SK-N-SH treated with all-trans-retinoic acid at 6 μM for 48 hours (cell line): Measurements from ENCODE around the gene ADD3.

Experiments used
- ATAC-seq: fragments of 200-7000 bp; cut with Tn5 transposase; 3 replicates; pipeline ENCODE4 v1.9.1; 2020; ENCODE audit warnings: mild to moderate bottlenecking, moderate library complexity
- BACH2 ChIP-seq: fragments of 250-450 bp; sonication (Bioruptor Pico); IDR thresholded peaks from 2 replicates; pipeline ENCODE4 v1.9.0; 2021; ENCODE audit warnings: mild to moderate bottlenecking, borderline replicate concordance
- CSDC2 ChIP-seq: fragments of 250-450 bp; sonication (Bioruptor Pico); IDR thresholded peaks from 2 replicates; pipeline ENCODE4 v1.5.0; 2020; ENCODE audit warnings: mild to moderate bottlenecking, moderate library complexity
- ESRRG ChIP-seq: fragments of 250-450 bp; sonication (Bioruptor Pico); IDR thresholded peaks from 2 replicates; pipeline ENCODE4 v1.6.1; 2021; ENCODE audit warnings: mild to moderate bottlenecking
- GLIS3 ChIP-seq: fragments of 250-450 bp; sonication (Bioruptor Pico); IDR thresholded peaks from 2 replicates; pipeline ENCODE4 v1.5.0; 2020; ENCODE audit warnings: mild to moderate bottlenecking, moderate library complexity
- ISL1 ChIP-seq: fragments of 250-450 bp; sonication (Bioruptor Pico); IDR thresholded peaks from 2 replicates; pipeline ENCODE4 v2.1.2; 2022; ENCODE audit warnings: mild to moderate bottlenecking, moderate library complexity
- PPARA ChIP-seq: fragments of 250-450 bp; sonication (Bioruptor Pico); IDR thresholded peaks from 2 replicates; pipeline ENCODE4 v1.5.0; 2020; ENCODE audit warnings: mild to moderate bottlenecking, borderline replicate concordance
- RARB ChIP-seq: fragments of 250-450 bp; sonication (Bioruptor Pico); IDR thresholded peaks from 2 replicates; pipeline ENCODE4 v1.8.0; 2021; ENCODE audit warnings: mild to moderate bottlenecking, moderate library complexity
- TCF4 ChIP-seq: fragments of 250-450 bp; sonication (Bioruptor Pico); IDR thresholded peaks from 2 replicates; pipeline ENCODE4 v1.8.0; 2021; ENCODE audit warnings: mild to moderate bottlenecking, moderate library complexity, borderline replicate concordance
- ZC3H10 ChIP-seq: fragments of 250-450 bp; sonication (Bioruptor Pico); IDR thresholded peaks from 2 replicates; pipeline ENCODE4 v1.5.1; 2021; ENCODE audit warnings: mild to moderate bottlenecking, moderate library complexity
- ZFP3 ChIP-seq: fragments of 250-450 bp; sonication (Bioruptor Pico); IDR thresholded peaks from 2 replicates; pipeline ENCODE4 v1.5.0; 2020; ENCODE audit warnings: mild to moderate bottlenecking, moderate library complexity
- ZFP30 ChIP-seq: fragments of 450-650 bp; formaldehyde crosslinking; IDR thresholded peaks from 2 replicates; pipeline ENCODE4 v1.5.0; 2022; ENCODE audit warnings: mild to moderate bottlenecking, moderate library complexity
- ZNF70 ChIP-seq: fragments of 450-650 bp; formaldehyde crosslinking; IDR thresholded peaks from 2 replicates; pipeline ENCODE4 v1.5.0; 2020; ENCODE audit warnings: mild to moderate bottlenecking, moderate library complexity
- ZNF8 ChIP-seq: fragments of 450-650 bp; formaldehyde crosslinking; IDR thresholded peaks from 2 replicates; pipeline ENCODE4 v1.5.0; 2020; ENCODE audit warnings: mild to moderate bottlenecking, moderate library complexity
- TF ChIP-seq, protein P1 (sequence below): fragments of 250-450 bp; sonication (Bioruptor Pico); IDR thresholded peaks from 2 replicates; pipeline ENCODE4 v1.5.1; 2020; ENCODE audit warnings: low read depth, mild to moderate bottlenecking, moderate library complexity
- TF ChIP-seq, protein P2 (sequence below): fragments of 250-450 bp; sonication (Bioruptor Pico); IDR thresholded peaks from 2 replicates; pipeline ENCODE4 v1.8.0; 2020; ENCODE audit warnings: mild to moderate bottlenecking, moderate library complexity, borderline replicate concordance
- TF ChIP-seq, protein P3 (sequence below): fragments of 250-450 bp; sonication (Bioruptor Pico); IDR thresholded peaks from 2 replicates; pipeline ENCODE4 v1.5.1; 2021; ENCODE audit warnings: mild to moderate bottlenecking, moderate library complexity
- TF ChIP-seq, protein P4 (sequence below): fragments of 250-450 bp; sonication (Bioruptor Pico); IDR thresholded peaks from 2 replicates; pipeline ENCODE4 v1.5.0; 2020; ENCODE audit warnings: mild to moderate bottlenecking, moderate library complexity
- TF ChIP-seq, protein P5 (sequence below): fragments of 250-450 bp; sonication (Bioruptor Pico); IDR thresholded peaks from 2 replicates; pipeline ENCODE4 v1.8.0; 2021; ENCODE audit warnings: low read depth, mild to moderate bottlenecking, moderate library complexity, borderline replicate concordance

ADD3 gene

DNA sequence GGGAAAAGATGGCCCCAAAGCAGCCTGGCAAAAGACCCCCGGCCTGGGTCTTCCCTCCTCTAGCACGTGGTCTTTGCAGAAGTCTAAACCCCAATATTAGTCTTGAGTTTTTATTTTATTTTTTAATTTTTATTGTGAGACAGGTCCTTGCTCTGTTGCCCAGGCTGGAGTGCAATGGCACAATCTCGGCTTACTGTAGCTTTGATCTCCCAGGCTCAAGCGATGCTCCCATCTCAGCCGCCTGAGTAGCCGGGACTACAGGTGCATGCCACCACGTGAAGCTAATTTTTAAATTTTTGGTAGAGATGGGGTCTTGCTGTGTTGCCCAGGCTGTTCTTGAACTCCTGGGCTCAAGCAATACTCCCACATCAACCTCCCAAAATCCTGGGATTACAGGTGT lies 159.4 kb downstream of the ADD3 start (continued):
- TF ChIP-seq, protein P1, sequence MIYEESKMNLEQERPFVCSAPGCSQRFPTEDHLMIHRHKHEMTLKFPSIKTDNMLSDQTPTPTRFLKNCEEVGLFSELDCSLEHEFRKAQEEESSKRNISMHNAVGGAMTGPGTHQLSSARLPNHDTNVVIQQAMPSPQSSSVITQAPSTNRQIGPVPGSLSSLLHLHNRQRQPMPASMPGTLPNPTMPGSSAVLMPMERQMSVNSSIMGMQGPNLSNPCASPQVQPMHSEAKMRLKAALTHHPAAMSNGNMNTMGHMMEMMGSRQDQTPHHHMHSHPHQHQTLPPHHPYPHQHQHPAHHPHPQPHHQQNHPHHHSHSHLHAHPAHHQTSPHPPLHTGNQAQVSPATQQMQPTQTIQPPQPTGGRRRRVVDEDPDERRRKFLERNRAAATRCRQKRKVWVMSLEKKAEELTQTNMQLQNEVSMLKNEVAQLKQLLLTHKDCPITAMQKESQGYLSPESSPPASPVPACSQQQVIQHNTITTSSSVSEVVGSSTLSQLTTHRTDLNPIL: no peak

DNA sequence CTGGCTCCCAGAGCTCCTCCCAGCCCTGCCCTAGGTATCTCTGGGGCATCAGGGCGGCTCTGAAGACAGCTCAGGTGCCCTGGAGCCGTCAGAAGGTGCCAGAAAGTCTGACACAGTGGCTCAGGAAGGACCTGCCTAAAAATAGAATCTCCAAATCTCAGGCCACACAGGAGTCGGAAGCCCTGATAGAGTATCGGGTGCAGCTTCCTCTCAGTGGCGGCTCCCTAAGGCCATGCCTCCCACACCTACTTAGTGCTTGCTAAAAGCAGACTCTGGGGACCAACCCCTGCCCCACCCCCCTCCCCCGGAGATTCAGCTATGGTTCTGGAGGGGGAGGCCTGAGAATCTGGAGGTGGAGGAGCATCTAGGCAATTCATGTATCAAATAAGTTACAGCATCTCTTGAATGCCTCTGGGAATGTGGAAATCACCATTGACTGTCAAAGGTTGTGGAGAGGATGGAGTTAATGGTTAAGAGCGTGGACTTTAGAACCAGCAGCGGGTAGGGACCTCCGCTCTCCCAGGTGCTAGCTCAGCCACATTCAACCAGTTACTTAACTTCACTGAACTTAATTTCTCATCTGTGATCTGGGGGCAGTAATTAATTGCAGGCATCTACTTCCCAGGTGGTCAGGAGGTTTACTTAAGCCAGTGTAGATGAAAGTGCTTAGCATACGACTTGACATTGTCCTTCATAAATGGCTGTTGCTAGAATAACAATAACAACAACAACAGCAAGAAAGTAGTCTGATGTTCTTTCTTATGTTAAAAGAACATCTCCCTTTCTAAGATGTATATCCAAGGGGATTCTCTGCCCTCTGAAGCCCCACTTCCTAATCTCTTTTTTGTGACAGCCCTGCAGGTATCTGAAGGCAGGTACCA lies 161.1 kb downstream of the ADD3 start:
- TF ChIP-seq ZFP3 (no peak), ZNF8 (no peak), TCF4 (CRISPR knock-in tag) (no peak), ZC3H10 (CRISPR knock-in tag) (no peak), CSDC2 (no peak), GLIS3 (CRISPR knock-in tag) (no peak), RARB (CRISPR knock-in tag) (no peak), PPARA (CRISPR knock-in tag) (no peak), ZFP30 (CRISPR knock-in tag) (no peak), BACH2 (CRISPR knock-in tag) (no peak)
- TF ChIP-seq, protein P2, sequence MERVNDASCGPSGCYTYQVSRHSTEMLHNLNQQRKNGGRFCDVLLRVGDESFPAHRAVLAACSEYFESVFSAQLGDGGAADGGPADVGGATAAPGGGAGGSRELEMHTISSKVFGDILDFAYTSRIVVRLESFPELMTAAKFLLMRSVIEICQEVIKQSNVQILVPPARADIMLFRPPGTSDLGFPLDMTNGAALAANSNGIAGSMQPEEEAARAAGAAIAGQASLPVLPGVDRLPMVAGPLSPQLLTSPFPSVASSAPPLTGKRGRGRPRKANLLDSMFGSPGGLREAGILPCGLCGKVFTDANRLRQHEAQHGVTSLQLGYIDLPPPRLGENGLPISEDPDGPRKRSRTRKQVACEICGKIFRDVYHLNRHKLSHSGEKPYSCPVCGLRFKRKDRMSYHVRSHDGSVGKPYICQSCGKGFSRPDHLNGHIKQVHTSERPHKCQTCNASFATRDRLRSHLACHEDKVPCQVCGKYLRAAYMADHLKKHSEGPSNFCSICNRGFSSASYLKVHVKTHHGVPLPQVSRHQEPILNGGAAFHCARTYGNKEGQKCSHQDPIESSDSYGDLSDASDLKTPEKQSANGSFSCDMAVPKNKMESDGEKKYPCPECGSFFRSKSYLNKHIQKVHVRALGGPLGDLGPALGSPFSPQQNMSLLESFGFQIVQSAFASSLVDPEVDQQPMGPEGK (CRISPR knock-in tag): no peak
- TF ChIP-seq, protein P3, sequence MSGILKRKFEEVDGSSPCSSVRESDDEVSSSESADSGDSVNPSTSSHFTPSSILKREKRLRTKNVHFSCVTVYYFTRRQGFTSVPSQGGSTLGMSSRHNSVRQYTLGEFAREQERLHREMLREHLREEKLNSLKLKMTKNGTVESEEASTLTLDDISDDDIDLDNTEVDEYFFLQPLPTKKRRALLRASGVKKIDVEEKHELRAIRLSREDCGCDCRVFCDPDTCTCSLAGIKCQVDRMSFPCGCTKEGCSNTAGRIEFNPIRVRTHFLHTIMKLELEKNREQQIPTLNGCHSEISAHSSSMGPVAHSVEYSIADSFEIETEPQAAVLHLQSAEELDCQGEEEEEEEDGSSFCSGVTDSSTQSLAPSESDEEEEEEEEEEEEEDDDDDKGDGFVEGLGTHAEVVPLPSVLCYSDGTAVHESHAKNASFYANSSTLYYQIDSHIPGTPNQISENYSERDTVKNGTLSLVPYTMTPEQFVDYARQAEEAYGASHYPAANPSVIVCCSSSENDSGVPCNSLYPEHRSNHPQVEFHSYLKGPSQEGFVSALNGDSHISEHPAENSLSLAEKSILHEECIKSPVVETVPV (CRISPR knock-in tag): no peak
- ATAC-seq: no peak

DNA sequence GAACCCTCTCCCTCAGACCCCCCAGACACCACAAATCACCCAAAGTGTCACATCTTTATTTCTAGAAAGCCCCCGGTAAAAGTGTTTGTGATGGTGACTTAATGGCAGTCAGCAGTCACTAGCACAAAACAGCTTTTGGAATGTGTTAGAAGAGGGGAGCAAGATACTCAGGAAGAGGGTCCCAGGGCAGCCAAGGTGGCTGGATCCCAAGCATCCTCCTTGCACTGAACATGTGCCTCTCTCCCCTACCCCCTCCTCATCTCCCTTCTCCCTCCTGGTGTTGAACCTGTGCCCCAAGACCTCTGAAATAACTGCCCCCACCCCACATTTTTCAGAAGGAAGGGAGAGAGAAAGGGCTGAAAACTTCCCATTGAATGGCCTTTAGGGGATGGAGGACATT lies 161.8 kb downstream of the ADD3 start:
- no peak for TF ChIP-seq ESRRG (CRISPR knock-in tag)
- TF ChIP-seq ISL1 (CRISPR knock-in tag): no peak
- no peak for TF ChIP-seq ZNF70 (CRISPR knock-in tag)
- TF ChIP-seq BACH2 (CRISPR knock-in tag): no peak
- TF ChIP-seq, protein P4, sequence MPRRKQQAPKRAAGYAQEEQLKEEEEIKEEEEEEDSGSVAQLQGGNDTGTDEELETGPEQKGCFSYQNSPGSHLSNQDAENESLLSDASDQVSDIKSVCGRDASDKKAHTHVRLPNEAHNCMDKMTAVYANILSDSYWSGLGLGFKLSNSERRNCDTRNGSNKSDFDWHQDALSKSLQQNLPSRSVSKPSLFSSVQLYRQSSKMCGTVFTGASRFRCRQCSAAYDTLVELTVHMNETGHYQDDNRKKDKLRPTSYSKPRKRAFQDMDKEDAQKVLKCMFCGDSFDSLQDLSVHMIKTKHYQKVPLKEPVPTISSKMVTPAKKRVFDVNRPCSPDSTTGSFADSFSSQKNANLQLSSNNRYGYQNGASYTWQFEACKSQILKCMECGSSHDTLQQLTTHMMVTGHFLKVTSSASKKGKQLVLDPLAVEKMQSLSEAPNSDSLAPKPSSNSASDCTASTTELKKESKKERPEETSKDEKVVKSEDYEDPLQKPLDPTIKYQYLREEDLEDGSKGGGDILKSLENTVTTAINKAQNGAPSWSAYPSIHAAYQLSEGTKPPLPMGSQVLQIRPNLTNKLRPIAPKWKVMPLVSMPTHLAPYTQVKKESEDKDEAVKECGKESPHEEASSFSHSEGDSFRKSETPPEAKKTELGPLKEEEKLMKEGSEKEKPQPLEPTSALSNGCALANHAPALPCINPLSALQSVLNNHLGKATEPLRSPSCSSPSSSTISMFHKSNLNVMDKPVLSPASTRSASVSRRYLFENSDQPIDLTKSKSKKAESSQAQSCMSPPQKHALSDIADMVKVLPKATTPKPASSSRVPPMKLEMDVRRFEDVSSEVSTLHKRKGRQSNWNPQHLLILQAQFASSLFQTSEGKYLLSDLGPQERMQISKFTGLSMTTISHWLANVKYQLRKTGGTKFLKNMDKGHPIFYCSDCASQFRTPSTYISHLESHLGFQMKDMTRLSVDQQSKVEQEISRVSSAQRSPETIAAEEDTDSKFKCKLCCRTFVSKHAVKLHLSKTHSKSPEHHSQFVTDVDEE: no peak
- TF ChIP-seq CSDC2: no peak
- TF ChIP-seq, protein P5, sequence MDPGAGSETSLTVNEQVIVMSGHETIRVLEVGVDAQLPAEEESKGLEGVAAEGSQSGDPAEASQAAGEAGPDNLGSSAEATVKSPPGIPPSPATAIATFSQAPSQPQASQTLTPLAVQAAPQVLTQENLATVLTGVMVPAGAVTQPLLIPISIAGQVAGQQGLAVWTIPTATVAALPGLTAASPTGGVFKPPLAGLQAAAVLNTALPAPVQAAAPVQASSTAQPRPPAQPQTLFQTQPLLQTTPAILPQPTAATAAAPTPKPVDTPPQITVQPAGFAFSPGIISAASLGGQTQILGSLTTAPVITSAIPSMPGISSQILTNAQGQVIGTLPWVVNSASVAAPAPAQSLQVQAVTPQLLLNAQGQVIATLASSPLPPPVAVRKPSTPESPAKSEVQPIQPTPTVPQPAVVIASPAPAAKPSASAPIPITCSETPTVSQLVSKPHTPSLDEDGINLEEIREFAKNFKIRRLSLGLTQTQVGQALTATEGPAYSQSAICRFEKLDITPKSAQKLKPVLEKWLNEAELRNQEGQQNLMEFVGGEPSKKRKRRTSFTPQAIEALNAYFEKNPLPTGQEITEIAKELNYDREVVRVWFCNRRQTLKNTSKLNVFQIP: no peak
- no peak for TF ChIP-seq ZFP3
- no peak for TF ChIP-seq TCF4 (CRISPR knock-in tag)
- TF ChIP-seq, all 23 proteins: peak for 0
- no peak for ATAC-seq
